ENCODE measurements around the gene NLRP5.
"Not testable (repeated sequence)": the region's sequence is repeated elsewhere in the genome, so short reads cannot be mapped to it uniquely, and the experiment has no call there.

Gene NLRP5
- long read RNA-seq, donor 1, result 0 reads
- long read RNA-seq, donor 2, result 0 reads
- long read RNA-seq, donor 3, result 0 reads
- long read RNA-seq, donor 4, result 0 reads
- long read RNA-seq, donor 5, result 0 reads
- long read RNA-seq, donor 6, result 0 reads
- long read RNA-seq, donor 7, result 0 reads
- long read RNA-seq, donor 8, result 0 reads

- DNase-seq, result no peak
These were observed at the start of gene NLRP5 for GRCh38 chr19:55986487-55986886. TSS of gene NLRP5 (plus strand) at chr19:55986775.

GRCh38 chr19:55939206-55939605 lies 47.4 kb upstream of the NLRP5 start:
- DNase-seq, result no peak

GRCh38 chr19:55940306-55940705 lies 46.3 kb upstream of the NLRP5 start:
- no peak for DNase-seq

- DNase-seq, result no peak
These were observed 39.0 kb upstream of the NLRP5 start, which contains the start of gene NLRP8 for GRCh38 chr19:55947532-55947931. TSS of gene NLRP8 (plus strand) at chr19:55947832.

- not testable (repeated sequence) for DNase-seq
These were observed 36.0 kb upstream of the NLRP5 start for GRCh38 chr19:55950566-55950965.

- DNase-seq, result no peak
These were observed 30.1 kb upstream of the NLRP5 start for GRCh38 chr19:55956431-55956830.

GRCh38 chr19:55958356-55958755 lies 28.2 kb upstream of the NLRP5 start:
- no peak for DNase-seq

- DNase-seq, result no peak
These were observed 26.4 kb upstream of the NLRP5 start for GRCh38 chr19:55959996-55960675.

GRCh38 chr19:55962186-55962585 lies 24.4 kb upstream of the NLRP5 start:
- DNase-seq, result no peak

- no peak for DNase-seq
These were observed 12.6 kb upstream of the NLRP5 start for GRCh38 chr19:55973982-55974381.

- DNase-seq, result no peak
These were observed 6.2 kb upstream of the NLRP5 start for GRCh38 chr19:55980415-55980814.

- DNase-seq, result no peak
These were observed 1.3 kb upstream of the NLRP5 start for GRCh38 chr19:55985254-55985653.

- DNase-seq, result no peak
These were observed 4.3 kb downstream of the NLRP5 start for GRCh38 chr19:55990831-55991230.

- no peak for DNase-seq
These were observed 6.9 kb downstream of the NLRP5 start for GRCh38 chr19:55993492-55993891.

GRCh38 chr19:56014765-56015164 lies 28.2 kb downstream of the NLRP5 start:
- no peak for DNase-seq

GRCh38 chr19:56015756-56016155 lies 29.2 kb downstream of the NLRP5 start:
- no peak for DNase-seq

GRCh38 chr19:56019325-56019724 lies 32.8 kb downstream of the NLRP5 start:
- DNase-seq, result not testable (repeated sequence)

- DNase-seq, result not testable (repeated sequence)
These were observed 33.9 kb downstream of the NLRP5 start for GRCh38 chr19:56020355-56020975.

GRCh38 chr19:56026769-56027168 lies 40.2 kb downstream of the NLRP5 start:
- no peak for DNase-seq

GRCh38 chr19:56053596-56053995 lies 67.0 kb downstream of the NLRP5 start:
- DNase-seq, result no peak

GRCh38 chr19:56066152-56067023 lies 79.8 kb downstream of the NLRP5 start:
- DNase-seq, result peak; percentile 75

GRCh38 chr19:56069642-56070041 lies 83.1 kb downstream of the NLRP5 start:
- no peak for DNase-seq

GRCh38 chr19:56071151-56071550 lies 84.6 kb downstream of the NLRP5 start:
- DNase-seq, result no peak
